Activated CD4-positive, alpha-beta T cell treated with anti-CD3 and anti-CD28 coated beads, Interleukin-2, amount 50 U/mL, for 4 hours (primary cell): ENCODE data around the gene BAD.
"Not testable (repeated sequence)": the region's sequence is repeated elsewhere in the genome, so short reads cannot be mapped to it uniquely, and the experiment has no call there.

Source experiments
- DNase-seq, 2 experiments: peaks; one replicate each; pipeline ENCODE4 v3.0.0-alpha.2; 2020

The BAD gene

DNA sequence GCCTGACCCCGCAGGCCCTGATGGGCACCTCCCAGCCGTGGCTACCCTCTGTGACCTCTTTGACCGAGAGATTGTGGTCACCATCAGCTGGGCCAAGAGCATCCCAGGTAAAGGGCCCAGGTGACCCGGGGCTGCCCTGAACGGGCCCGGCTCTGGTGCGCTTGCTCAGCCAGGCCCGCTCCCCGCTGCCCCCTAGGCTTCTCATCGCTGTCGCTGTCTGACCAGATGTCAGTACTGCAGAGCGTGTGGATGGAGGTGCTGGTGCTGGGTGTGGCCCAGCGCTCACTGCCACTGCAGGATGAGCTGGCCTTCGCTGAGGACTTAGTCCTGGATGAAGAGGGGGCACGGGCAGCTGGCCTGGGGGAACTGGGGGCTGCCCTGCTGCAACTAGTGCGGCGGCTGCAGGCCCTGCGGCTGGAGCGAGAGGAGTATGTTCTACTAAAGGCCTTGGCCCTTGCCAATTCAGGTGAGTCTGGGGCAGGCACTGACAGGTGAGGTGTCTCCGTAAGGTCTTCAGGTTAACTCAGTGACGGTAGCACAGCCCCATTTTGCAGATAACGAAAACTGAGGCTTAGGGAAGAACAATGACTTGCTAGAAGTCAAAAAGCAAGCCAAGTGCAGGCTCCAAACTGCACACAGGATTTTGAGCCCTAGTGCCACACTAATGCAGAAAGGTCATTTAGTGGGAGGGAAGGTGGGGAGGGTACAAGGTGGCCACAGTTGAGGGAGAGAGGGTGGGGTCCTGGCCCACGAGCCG lies 30.5 kb upstream of the BAD start:
- no peak for DNase-seq

- no peak for DNase-seq
Observed at GRCh38 chr11:64314146-64314804, 29.8 kb upstream of the BAD start.

DNA sequence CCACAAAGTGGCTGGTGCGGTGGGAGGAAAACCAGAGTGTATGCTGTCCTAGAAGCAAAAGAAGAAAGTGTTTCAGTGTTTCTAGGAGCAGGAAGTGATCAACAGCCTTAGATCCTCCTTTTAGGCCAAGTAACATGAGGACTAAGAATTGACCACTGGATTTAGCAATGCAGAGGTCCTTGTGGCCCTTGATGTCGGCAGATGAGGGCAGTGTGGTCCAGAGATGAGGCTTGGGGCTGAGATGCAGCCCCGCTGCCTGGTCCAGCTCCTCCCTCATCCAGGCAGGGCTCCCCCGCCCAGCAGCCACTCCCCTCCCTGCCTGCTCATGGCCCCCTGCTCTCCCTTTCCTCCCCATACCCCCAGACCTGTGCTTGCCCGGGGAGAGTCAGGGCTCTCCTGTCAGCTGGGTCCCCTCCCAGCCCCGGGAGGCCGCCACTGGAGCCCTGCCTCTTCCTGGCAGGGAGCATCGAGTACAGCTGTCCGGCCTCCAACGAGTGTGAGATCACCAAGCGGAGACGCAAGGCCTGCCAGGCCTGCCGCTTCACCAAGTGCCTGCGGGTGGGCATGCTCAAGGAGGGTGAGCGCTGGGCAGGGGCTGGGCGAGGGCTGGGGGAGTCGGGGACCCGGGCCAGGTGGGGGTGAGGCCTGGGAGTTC lies 29.2 kb upstream of the BAD start:
- no peak for DNase-seq

DNA sequence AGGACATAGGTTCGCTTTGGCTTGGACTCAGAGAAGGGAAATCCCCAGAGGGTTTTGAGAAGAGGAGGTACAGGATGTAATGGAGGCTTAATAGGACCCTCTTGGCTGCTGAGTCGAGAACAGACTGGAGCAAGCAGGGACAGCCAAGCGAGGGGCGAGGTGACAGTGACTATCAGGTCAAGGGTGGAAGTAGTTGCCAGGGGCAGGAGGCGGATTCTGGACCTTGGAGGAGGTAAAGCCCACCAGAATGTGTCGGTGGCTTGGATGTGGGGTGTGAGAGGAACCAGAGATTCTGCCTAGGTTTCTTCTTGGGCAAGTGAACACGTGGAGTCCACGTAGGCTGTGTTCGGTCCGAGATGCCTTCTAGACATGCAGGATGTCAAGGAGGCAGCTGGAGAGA lies 28.5 kb upstream of the BAD start:
- no peak for DNase-seq

DNA sequence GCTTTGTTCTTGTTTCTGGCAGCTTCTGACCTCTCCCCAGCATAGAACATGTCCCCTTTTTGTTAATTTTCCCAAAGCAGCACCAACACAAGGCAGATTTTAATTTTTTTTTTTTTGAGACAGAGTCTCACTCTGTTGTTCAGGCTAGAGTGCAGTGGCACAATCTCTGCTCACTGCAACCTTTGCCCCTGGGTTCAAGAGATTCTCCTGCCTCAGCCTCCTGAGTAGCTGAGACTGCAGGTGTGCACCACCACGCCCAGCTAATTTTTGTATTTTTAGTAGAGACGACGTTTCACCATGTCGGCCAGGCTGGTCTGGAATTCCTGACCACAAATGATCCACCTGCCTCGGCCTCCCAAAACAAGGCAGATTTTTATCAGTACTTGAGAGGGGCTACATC lies 23.3 kb upstream of the BAD start:
- DNase-seq: not testable (repeated sequence)

DNA sequence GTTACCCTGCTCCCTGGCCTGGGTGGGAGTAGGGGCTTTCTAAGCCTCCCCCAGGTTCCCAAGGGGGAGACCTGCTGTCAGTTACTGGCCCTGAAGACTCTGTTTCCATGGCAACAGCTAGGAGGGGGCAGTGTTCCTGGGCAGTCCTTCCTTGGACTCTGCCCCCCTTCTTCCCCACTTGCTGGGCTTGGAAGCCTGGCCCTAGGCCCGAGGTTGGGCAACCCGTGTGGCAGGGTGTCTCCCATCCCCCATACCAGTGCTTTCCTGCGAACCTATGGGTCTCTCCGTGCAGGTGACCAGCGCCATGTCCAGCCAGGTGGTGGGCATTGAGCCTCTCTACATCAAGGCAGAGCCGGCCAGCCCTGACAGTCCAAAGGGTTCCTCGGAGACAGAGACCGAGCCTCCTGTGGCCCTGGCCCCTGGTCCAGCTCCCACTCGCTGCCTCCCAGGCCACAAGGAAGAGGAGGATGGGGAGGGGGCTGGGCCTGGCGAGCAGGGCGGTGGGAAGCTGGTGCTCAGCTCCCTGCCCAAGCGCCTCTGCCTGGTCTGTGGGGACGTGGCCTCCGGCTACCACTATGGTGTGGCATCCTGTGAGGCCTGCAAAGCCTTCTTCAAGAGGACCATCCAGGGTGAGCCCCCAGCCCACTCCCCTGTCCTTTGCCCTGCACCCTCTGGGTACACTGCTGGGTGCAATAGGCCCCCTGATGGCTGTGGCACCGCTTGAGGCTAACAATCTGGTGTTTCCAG lies 22.6 kb upstream of the BAD start:
- no peak for DNase-seq

DNA sequence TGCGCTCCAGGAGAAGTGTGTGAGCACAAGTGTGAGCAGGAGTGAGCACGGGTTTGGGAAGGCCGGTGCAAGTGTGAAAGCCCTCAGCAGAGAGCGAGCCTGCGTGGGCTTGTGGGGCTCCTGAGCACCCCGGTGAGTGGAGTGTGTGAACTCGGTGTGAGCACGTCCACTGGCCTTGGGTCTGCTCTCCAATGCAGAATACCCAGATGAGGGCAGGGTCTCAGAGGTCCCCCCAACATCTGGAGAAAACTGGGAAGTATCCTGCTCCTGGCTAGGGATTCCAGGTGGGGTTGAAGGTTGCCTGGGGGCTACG lies 22.1 kb upstream of the BAD start:
- DNase-seq: no peak

DNA sequence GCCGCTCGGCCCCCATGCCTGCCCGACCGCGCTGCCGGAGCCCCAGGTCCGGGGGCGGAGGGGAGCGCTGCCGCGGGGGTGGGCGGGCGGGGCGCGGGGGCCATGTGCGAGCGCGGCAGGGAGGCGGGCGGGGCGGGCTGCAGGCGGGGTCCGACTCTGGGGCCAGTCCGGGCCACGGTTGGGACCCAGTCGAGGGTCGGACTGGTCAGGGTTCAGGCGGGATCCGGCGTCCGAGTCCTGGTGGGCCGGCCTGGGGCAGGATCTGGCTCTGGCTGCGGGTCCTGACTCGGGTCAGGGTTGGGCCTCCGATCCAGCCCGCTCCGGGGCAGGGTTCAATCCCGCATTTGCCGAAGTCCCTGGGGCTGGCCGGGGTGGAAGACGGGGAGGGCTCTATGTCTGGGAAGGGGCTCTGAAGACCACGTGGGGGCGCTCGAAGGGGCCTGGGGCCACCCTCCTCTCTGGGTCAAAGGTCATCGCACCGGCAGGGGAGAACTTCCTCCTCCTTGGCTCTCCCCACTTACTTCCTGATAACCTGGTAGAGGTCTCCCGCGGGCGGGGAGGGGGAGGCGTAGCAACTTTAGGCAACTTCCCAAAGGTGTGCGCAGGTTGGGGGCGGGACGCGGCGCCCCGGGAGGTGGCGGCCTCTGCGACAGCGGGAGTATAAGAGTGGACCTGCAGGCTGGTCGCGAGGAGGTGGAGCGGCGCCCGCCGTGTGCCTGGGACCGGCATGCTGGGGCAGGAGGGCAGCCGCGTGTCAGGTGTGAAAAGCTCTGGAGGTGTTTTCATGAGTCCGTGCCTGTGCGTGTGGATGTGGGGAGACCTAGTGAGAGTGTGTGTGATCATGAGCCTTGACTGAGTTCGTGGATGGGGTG lies 21.5 kb upstream of the BAD start:
- peak; percentile 64 to 72 for DNase-seq

DNA sequence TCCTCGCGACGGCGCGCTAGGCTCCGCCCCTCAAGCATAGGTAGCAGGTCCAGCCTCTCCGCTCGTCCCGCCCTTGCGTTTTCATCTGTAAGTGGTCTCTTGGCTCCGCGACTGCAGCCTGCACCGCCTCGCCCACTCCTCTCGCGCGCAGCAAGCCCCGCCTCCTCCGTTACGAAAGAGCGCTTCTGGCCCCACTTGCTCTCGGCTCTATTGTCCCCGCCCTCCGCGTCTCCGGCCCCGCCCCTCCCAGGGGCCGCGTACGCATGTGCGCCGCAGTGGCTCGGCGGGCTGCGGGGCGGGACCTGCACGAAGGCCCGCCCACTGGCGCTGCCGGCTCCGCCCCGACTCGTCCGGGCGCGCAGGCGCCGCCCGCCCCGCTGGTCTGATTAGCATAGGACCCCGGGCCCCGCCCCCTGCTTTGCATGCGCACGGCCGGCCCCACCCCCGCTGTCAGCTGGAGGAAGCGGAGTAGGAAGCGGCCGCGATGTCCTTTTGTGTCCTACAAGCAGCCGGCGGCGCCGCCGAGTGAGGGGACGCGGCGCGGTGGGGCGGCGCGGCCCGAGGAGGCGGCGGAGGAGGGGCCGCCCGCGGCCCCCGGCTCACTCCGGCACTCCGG lies 20.7 kb upstream of the BAD start, which contains the start of gene ESRRA:
Gene ESRRA (plus strand): TSS at position 450 of the 616 bp plus-strand sequence. CDS start 1,656 bp downstream, outside the sequence.
- DNase-seq: peak; percentile 99 to 100

DNA sequence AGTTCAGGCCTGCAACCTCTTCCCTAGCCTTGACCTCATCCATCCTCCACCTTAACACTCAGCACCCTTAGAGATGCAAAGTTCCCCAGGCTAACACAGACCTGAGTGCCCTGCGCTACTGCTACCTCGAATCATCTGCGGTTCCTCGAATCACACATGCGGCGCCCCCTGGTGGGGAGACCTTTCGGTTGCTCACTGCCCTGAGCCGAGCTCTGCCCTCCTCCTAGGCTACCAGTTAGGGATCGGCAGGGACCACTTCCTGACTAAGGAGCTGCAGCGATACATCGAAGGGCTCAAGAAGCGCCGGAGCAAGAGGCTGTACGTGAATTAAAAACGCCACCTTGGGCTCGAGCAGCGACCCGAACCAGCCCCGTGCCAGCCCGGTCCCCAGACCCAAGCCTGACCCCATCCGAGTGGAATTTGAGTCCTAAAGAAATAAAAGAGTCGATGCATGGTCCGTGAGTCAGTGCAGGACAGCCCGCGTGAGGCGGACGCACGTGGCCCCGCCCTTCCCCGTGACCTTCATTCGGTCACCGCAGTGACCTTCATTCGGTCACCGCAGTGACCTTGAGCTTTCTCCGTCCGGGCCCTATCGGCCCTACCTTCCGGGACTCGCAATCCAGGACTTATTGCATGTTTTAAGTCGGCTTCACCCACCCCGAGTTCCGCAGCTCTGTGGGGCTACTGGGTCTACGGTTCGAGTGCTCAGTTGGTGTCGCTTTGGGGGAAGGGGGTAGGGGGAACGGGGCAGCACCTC lies 20.0 kb upstream of the BAD start:
- DNase-seq: peak; percentile 94 to 97

- DNase-seq: no peak
Observed at GRCh38 chr11:64304032-64304315, 19.5 kb upstream of the BAD start.

- no peak for DNase-seq
Observed at GRCh38 chr11:64303109-64304031, 18.9 kb upstream of the BAD start.

DNA sequence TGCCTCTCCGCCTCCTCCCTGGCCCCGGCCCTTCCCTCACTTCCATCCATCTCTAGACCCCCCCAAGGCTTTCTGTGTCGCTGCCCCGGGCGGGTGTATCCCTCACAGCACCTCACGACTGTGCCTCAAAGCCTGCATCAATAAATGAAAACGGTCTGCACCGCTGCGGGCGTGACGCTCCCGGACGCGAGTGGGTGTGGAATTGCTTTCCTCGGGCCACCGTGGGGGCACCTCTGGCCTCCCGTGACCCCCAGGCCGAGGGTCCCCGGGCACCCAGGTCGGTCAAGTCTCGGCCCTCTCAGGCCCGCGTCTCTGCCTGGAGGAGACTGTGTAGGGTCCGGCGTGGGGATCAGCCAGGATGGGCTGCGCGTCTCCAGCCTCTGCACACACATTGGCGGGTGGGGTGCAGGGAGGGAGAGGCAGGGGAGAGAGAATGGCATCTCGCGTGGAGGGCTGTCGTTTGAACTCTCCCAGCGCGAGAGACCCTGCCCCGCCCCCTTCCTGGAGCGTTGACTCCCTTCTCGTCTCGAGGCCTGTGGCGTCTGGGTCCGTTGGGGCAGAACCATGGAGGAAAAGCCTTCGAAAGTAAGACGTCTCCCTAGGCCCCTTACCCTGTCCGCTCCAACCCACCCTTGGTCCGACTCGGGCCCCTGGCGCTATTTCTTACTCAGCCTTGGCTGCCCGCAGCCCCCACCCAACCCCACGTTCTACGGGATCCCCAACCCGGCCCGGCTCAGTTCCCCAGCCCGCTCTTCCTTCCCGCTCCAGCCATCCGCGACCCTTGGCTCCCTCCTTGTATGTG lies 15.6 kb upstream of the BAD start, which contains the start of gene CATSPERZ:
Gene CATSPERZ (plus strand): TSS at position 512 of the 802 bp plus-strand sequence. CDS start 53 bp downstream, at position 565.
- DNase-seq: no peak

GRCh38 chr11:64298966-64299846 lies 14.7 kb upstream of the BAD start:
- no peak for DNase-seq

DNA sequence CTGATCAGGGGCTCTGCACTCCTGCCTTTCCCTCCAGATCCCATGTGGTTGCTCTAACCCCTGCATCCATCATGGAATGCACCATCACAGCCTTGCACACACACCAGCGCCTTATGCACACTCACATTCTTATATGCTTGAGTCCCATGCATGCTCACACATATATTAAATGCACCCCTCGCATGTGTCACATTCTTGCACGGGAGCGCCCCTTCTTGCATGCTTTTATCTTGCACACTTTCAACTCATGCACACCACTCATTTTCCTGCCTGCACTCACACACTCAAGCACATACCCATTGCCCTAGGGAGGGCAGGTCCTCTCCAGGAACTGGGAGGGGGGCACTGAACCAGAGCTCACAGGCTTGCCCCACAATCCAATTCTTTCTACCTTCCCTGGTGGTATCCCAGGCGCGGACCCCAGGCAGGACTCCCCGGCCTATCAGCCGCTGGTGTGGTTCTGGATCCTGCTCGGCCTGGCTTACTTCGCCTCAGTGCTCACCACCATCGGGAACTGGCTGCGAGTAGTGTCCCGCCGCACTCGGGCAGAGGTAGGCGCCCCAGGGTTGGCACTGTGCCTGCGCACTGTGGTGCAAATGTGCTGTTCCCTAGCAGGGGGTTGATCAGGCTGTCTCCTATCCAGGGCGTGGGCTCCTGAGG lies 13.4 kb upstream of the BAD start:
- DNase-seq: no peak

DNA sequence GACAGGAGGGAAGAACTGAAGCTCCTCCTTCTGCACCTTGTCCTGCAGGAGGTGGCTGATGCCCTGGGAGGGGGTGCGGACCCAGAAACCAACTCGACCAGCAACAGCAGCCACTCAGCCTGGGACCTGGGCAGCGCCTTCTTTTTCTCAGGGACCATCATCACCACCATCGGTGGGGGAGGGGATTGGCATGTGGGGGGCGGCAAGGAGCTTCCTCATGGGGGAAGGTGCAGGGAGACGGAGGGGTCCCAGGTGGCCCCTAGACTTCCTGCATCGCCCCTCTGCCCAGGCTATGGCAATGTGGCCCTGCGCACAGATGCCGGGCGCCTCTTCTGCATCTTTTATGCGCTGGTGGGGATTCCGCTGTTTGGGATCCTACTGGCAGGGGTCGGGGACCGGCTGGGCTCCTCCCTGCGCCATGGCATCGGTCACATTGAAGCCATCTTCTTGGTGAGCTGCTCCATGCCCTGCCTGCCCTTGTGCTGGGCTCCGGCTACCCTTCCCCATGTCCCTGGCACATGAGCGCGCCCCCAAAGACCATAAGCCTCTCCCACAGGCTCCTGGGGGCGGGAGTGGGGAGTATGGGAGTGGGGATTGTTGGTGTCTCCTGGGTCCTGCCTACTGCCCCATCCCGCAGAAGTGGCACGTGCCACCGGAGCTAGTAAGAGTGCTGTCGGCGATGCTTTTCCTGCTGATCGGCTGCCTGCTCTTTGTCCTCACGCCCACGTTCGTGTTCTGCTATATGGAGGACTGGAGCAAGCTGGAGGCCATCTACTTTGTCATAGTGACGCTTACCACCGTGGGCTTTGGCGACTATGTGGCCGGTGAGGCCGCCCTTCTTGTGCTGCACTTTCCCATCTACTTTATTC lies 12.6 kb upstream of the BAD start:
- DNase-seq: no peak

DNA sequence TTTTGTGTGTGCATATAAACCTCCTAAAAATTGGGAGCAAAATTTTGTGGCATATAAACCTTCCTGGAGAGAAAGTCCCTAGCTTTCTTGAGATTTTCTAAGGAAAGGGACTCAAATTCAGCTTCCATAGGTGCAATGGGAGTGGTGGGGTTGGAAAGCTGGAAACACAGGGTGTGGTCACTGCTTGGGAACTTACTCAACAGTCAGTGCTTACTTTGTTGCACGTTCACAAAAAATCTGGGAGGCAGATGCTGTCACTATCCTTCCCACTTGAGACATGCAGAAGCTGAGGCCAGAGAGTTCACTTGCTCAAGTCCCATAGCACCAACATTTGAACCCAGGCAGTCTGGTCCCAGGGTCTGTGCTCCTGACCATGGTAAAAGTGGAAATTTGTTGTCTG lies 11.8 kb upstream of the BAD start:
- DNase-seq: no peak
